Tibial nerve (tissue), 4 donors: Measurements from ENCODE around the gene GADD45A. TPM values are rescaled to one million over a fixed set of nuclear protein-coding genes. Genes with fewer than 3 reads are reported as not detected.

Source experiments
- DNase-seq, 2 donors: peaks; one replicate each; pipeline ENCODE4 v3.0.0-alpha.2; 2019; ENCODE audit warnings: low spot score in 2 of 2
- H3K27ac ChIP-seq, 4 donors: fragments of 200-600 bp; sonication (generic) in 3 of 4; one replicate each; pipeline ENCODE4 v1.5.1; 2017 to 2019; ENCODE audit warnings: mild to moderate bottlenecking in 1 of 4
- H3K27me3 ChIP-seq, 2 donors: fragments of 200-600 bp; sonication (generic) in 1 of 2; one replicate each; pipeline versions ENCODE4 v1.5.1 to v1.6.0; 2017 to 2019
- H3K36me3 ChIP-seq, 3 donors: fragments of 200-600 bp; sonication (generic); one replicate each; pipeline ENCODE4 v1.5.1; 2018 to 2019
- H3K4me1 ChIP-seq, 4 donors: fragments of 200-600 bp; sonication (generic) in 3 of 4; one replicate each; pipeline ENCODE4 v1.5.1; 2017 to 2019
- H3K4me3 ChIP-seq, 4 donors: fragments of 200-600 bp; sonication (generic) in 3 of 4; one replicate each; pipeline ENCODE4 v1.5.1; 2017 to 2019; ENCODE audit warnings: mild to moderate bottlenecking in 1 of 4, moderate library complexity in 1 of 4
- H3K9me3 ChIP-seq, 4 donors: fragments of 200-600 bp; sonication (generic) in 3 of 4; one replicate each; pipeline ENCODE4 v1.5.1; 2017 to 2019
- CTCF ChIP-seq, 5 experiments: fragments of 200-600 bp in 3 of 5; fragments of 450-650 bp in 2 of 5; sonication (generic) in 3 of 5; IDR thresholded peaks; one replicate each; pipeline ENCODE4 v1.5.1; 2016 to 2019; ENCODE audit warnings: antibody characterized with exemption in 5 of 5, mild to moderate bottlenecking in 3 of 5, moderate library complexity in 2 of 5
- EP300 ChIP-seq, 2 donors: sonication (generic); formaldehyde crosslinking; IDR thresholded peaks; one replicate each; pipeline ENCODE4 v1.6.1; 2017; ENCODE audit warnings: antibody characterized with exemption in 2 of 2, mild to moderate bottlenecking in 1 of 2
- POLR2A ChIP-seq, 2 donors: fragments of 450-650 bp; IDR thresholded peaks; one replicate each; pipeline ENCODE4 v1.6.1; 2017; ENCODE audit warnings: antibody characterized with exemption in 2 of 2, mild to moderate bottlenecking in 2 of 2, moderate library complexity in 2 of 2
- WGBS, 2 donors: methylation state at CpG; one replicate each; pipeline ENCODE4 v1.1.5; 2018; 5-methylcytosine and 5-hydroxymethylcytosine counted together
- total RNA-seq, 4 donors: library from RNA; depleted of rRNA; stranded (reverse); fragments of >200 nt; gene quantifications; one replicate each; pipeline ENCODE4 v1.1.0, GENCODE V29; 2016

GADD45A gene
- total RNA-seq, 4 donors from 2014 or later = 53.1 to 95.4 (median 72.9) TPM

DNA sequence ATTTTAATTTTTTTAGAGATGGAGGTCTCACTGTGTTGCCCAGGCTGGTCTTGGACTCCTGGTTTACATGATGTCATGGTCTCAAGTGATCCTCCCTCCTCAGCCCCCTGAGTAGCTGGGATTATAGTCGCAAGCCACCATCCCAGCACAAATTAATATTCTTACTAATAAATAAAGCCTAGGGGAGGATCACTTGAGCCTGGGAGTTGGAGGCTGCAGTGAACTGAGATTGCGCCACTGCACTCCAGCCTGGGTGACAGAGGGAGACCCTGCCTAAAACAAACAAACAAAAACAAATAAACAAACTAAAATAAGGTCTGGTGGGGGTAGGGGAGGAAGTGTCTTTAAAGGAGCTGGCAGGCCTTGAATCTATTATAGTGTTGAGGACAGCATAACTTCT, 8.7 kb upstream of the GADD45A start:
- 79 to 91% methylated on average over 2 of the region's 2 CpGs for WGBS, 2 donors
- H3K4me3 ChIP-seq = no peak overlapping the region
- H3K36me3 ChIP-seq = no peaks in the 10 kb centered on the region
- H3K27ac ChIP-seq = no peak overlapping the region
- no peaks in the 10 kb centered on the region for H3K9me3 ChIP-seq
- TF ChIP-seq CTCF (IDR thresholded peaks at IDR 0.05) = no peak
- no peak for TF ChIP-seq EP300 (IDR thresholded peaks at IDR 0.05)
- no peak for TF ChIP-seq POLR2A (IDR thresholded peaks at IDR 0.05)
- H3K27me3 ChIP-seq = no peaks in the 10 kb centered on the region
- peaks cover 0 to 12% (median 0%) of the 10 kb centered on the region in 4 donors for H3K4me1 ChIP-seq
- no peak for DNase-seq

DNA sequence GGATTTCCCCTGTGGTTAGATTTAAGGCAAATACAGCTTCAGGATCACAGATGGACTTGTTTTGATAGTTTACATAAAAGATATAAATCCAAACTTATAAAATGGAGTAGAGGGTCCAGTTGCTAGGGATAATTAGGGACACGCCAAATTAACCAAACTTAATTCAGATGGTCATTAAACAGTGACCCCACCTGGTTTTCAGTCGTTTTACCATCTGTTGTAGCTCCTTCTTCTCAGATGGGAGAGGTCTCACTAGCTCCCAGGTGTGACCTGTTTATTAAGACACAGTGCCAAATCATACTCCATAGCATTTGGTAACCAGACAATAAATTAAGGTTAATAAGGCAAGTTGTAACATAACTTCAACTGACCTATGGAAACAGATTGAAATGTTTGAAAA, 8.1 kb upstream of the GADD45A start:
- Histone ChIP-seq H3K9me3 (no peaks in the 10 kb centered on the region), H3K4me1 (peaks cover 0 to 12% (median 0%) of the 10 kb centered on the region in 4 donors), H3K27ac (no peak overlapping the region), H3K36me3 (no peaks in the 10 kb centered on the region), H3K4me3 (no peak overlapping the region), H3K27me3 (no peaks in the 10 kb centered on the region)
- TF ChIP-seq POLR2A (IDR thresholded peaks at IDR 0.05) (no peak), EP300 (IDR thresholded peaks at IDR 0.05) (no peak), CTCF (IDR thresholded peaks at IDR 0.05) (no peak)
- 60 to 69% methylated on average over 2 of the region's 2 CpGs for WGBS, 2 donors
- DNase-seq = no peak

GRCh38 chr1:67677408-67677807, 7.6 kb upstream of the GADD45A start:
- Histone ChIP-seq H3K27me3 (no peaks in the 10 kb centered on the region), H3K27ac (no peak overlapping the region), H3K4me1 (peaks cover 0 to 12% (median 0%) of the 10 kb centered on the region in 4 donors), H3K36me3 (no peaks in the 10 kb centered on the region), H3K4me3 (no peak overlapping the region), H3K9me3 (no peaks in the 10 kb centered on the region)
- 95 to 96% methylated on average over 2 of the region's 2 CpGs for WGBS, 2 donors
- DNase-seq = no peak
- TF ChIP-seq CTCF (IDR thresholded peaks at IDR 0.05) (no peak), EP300 (IDR thresholded peaks at IDR 0.05) (no peak), POLR2A (IDR thresholded peaks at IDR 0.05) (no peak)

- no peaks in the 10 kb centered on the region for H3K36me3 ChIP-seq
Observed at GRCh38 chr1:67677930-67678329, 7.1 kb upstream of the GADD45A start.

GRCh38 chr1:67679691-67680090, 5.3 kb upstream of the GADD45A start:
- Histone ChIP-seq H3K4me1 (peaks cover 0 to 23% (median 12%) of the 10 kb centered on the region in 4 donors), H3K27ac (no peak overlapping the region), H3K9me3 (no peaks in the 10 kb centered on the region), H3K36me3 (no peaks in the 10 kb centered on the region), H3K27me3 (no peaks in the 10 kb centered on the region), H3K4me3 (no peak overlapping the region)
- no peak for DNase-seq
- TF ChIP-seq EP300 (IDR thresholded peaks at IDR 0.05) = no peak
- TF ChIP-seq CTCF (IDR thresholded peaks at IDR 0.05) = no peak
- no peak for TF ChIP-seq POLR2A (IDR thresholded peaks at IDR 0.05)

More at GRCh38 chr1:67677930-67678329, 7.1 kb upstream of the GADD45A start:
- Histone ChIP-seq H3K27me3 (no peaks in the 10 kb centered on the region), H3K4me1 (peaks cover 0 to 12% (median 0%) of the 10 kb centered on the region in 4 donors), H3K4me3 (no peak overlapping the region), H3K9me3 (no peaks in the 10 kb centered on the region), H3K27ac (no peak overlapping the region)
- TF ChIP-seq CTCF (IDR thresholded peaks at IDR 0.05) (no peak), EP300 (IDR thresholded peaks at IDR 0.05) (no peak), POLR2A (IDR thresholded peaks at IDR 0.05) (no peak)
- DNase-seq = no peak
- WGBS, 2 donors = 61 to 82% methylated on average over 2 of the region's 2 CpGs
